Smooth muscle cell (in vitro differentiated cells): ENCODE data around the gene ST8SIA4. TPM values are rescaled to one million over a fixed set of nuclear protein-coding genes. Genes with fewer than 3 reads are reported as not detected.
A peak's percentile ranks its signal among the peaks of the same experiment; 100 is the strongest.

ENCODE experiments used
- DNase-seq: peaks from one replicate; lab custom pipeline; 2025; ENCODE audit not compliant: unreplicated experiment; lab: John Stamatoyannopoulos, UW
- H2AFZ ChIP-seq: fragments of 200-600 bp; sonication (generic); 2 replicates; pipeline ENCODE4 v1.6.0; 2016; ENCODE audit warnings: antibody characterized with exemption, low read depth, mild to moderate bottlenecking
- H3F3A ChIP-seq: fragments of 200-600 bp; sonication (generic); 2 replicates; pipeline ENCODE4 v1.6.0; 2017; ENCODE audit warnings: antibody characterized with exemption, low read depth
- H3K27ac ChIP-seq: fragments of 200-600 bp; sonication (generic); 2 replicates; pipeline ENCODE4 v1.5.1; 2016; ENCODE audit warnings: low read depth, mild to moderate bottlenecking
- H3K27me3 ChIP-seq: fragments of 200-600 bp; sonication (generic); 2 replicates; pipeline ENCODE4 v1.6.1; 2016; ENCODE audit warnings: low read depth, mild to moderate bottlenecking
- H3K36me3 ChIP-seq: fragments of 200-600 bp; sonication (generic); 2 replicates; pipeline ENCODE4 v1.5.1; 2016; ENCODE audit warnings: low read depth
- H3K4me1 ChIP-seq: fragments of 200-600 bp; sonication (generic); 2 replicates; pipeline ENCODE4 v1.5.1; 2016; ENCODE audit warnings: low read depth
- H3K4me2 ChIP-seq: fragments of 200-600 bp; sonication (generic); 2 replicates; pipeline ENCODE4 v1.6.0; 2016; ENCODE audit warnings: mild to moderate bottlenecking
- H3K4me3 ChIP-seq: fragments of 200-600 bp; sonication (generic); 2 replicates; pipeline ENCODE4 v1.5.1; 2016; ENCODE audit warnings: mild to moderate bottlenecking
- H3K79me2 ChIP-seq: fragments of 200-600 bp; sonication (generic); 2 replicates; pipeline ENCODE4 v1.6.0; 2016; ENCODE audit warnings: low read depth, mild to moderate bottlenecking
- H3K9ac ChIP-seq: fragments of 200-600 bp; sonication (generic); 2 replicates; pipeline ENCODE4 v1.6.0; 2016; ENCODE audit warnings: low read depth
- H3K9me3 ChIP-seq: fragments of 200-600 bp; sonication (generic); replicated peaks from 2 replicates; pipeline ENCODE4 v1.5.1; 2016; ENCODE audit warnings: low read depth
- H4K20me1 ChIP-seq: fragments of 200-600 bp; sonication (generic); 2 replicates; pipeline ENCODE4 v1.6.0; 2016; ENCODE audit warnings: low read depth
- WGBS: methylation state at CpG from one replicate; pipeline ENCODE4 v1.1.7; 2016; ENCODE audit warnings: low lambda C conversion rate; 5-methylcytosine and 5-hydroxymethylcytosine counted together
- polyA plus RNA-seq: library from polyadenylated mRNA; unstranded; fragments of >200 nt; fragmentation: Nextera tagmentation; extraction: Ambion mirVana; gene quantifications from 2 replicates; pipeline ENCODE4 v1.2.1, GENCODE V29; 2016
- total RNA-seq: library from RNA; depleted of rRNA; stranded (reverse); fragments of >200 nt; gene quantifications from 2 replicates; pipeline ENCODE4 v1.2.3, GENCODE V29; 2014
- TF ChIP-seq, protein P1 (sequence below): fragments of 200-600 bp; sonication (generic); IDR thresholded peaks from 2 replicates; pipeline ENCODE4 v1.5.1; 2017; ENCODE audit warnings: borderline replicate concordance, mild to moderate bottlenecking, antibody characterized with exemption; ENCODE audit not compliant: insufficient read depth, poor library complexity, severe bottlenecking

Gene ST8SIA4
- total and polyA plus RNA-seq, 2 experiments from 2014 or later: 35.0 to 53.6 TPM

DNA sequence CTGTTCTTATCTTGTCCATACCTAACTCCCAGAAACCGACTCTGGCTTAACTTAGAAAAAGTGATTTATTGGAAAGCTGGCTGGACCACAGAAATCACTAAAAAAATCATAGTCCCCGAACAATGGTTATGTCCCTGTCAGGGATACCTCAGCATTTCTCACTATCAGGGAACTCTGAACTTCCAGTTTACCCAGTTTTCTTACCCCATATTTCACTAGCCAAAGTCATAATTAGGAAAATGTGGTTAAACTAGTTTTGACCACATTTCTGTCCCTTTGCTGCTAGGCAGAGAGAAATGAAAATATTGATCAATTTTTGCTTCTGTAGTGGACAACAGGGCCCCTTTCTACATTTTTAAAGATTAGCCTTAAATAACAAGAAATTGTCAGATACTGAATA, 38.2 kb downstream of the ST8SIA4 start:
- no peaks in the 10 kb centered on the region for H4K20me1 ChIP-seq
- 78% methylated on average over 2 of the region's 2 CpGs for WGBS
- DNase-seq: no peak
- no peaks in the 10 kb centered on the region for H3K4me1 ChIP-seq
- no peaks in the 10 kb centered on the region for H3K9me3 ChIP-seq
- H3F3A ChIP-seq: no peaks in the 10 kb centered on the region
- H3K27me3 ChIP-seq: no peaks in the 10 kb centered on the region
- TF ChIP-seq, protein P1, sequence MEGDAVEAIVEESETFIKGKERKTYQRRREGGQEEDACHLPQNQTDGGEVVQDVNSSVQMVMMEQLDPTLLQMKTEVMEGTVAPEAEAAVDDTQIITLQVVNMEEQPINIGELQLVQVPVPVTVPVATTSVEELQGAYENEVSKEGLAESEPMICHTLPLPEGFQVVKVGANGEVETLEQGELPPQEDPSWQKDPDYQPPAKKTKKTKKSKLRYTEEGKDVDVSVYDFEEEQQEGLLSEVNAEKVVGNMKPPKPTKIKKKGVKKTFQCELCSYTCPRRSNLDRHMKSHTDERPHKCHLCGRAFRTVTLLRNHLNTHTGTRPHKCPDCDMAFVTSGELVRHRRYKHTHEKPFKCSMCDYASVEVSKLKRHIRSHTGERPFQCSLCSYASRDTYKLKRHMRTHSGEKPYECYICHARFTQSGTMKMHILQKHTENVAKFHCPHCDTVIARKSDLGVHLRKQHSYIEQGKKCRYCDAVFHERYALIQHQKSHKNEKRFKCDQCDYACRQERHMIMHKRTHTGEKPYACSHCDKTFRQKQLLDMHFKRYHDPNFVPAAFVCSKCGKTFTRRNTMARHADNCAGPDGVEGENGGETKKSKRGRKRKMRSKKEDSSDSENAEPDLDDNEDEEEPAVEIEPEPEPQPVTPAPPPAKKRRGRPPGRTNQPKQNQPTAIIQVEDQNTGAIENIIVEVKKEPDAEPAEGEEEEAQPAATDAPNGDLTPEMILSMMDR: no peak
- H2AFZ ChIP-seq: no peak overlapping the region
- no peak overlapping the region for H3K9ac ChIP-seq
- peak overlapping the region; percentile 7 for H3K27ac ChIP-seq
- H3K36me3 ChIP-seq: no peaks in the 10 kb centered on the region
- H3K79me2 ChIP-seq: no peaks in the 10 kb centered on the region
- no peak overlapping the region for H3K4me2 ChIP-seq
- H3K4me3 ChIP-seq: no peak overlapping the region

DNA sequence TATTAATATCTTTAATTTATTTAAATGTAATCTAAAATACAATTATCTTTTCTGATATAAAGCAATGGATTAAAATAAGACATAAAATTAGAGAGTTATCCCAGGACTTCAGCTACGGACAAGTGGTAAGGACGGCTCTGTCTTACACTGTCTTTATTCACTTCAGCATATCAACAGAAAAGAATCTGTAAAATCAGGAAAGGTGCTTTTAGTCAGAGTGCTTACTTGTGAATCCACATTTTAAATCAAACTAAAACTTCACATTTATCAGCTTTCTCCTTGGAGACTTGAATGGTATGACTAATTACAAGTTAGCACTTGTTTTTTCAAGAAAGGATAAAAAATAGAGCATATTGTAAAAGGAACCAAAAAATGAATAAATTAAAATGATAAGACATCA, 39.3 kb downstream of the ST8SIA4 start:
- H3K27ac ChIP-seq: peak overlapping the region; percentile 7
- H4K20me1 ChIP-seq: no peaks in the 10 kb centered on the region
- TF ChIP-seq, protein P1: no peak
- no peak overlapping the region for H2AFZ ChIP-seq
- no peaks in the 10 kb centered on the region for H3K27me3 ChIP-seq
- H3K4me3 ChIP-seq: no peak overlapping the region
- WGBS: 95% methylated on average over 2 of the region's 2 CpGs
- H3K9ac ChIP-seq: no peak overlapping the region
- no peaks in the 10 kb centered on the region for H3K9me3 ChIP-seq
- H3K36me3 ChIP-seq: no peaks in the 10 kb centered on the region
- DNase-seq: no peak
- no peaks in the 10 kb centered on the region for H3K4me1 ChIP-seq
- no peak overlapping the region for H3K4me2 ChIP-seq
- H3K79me2 ChIP-seq: no peaks in the 10 kb centered on the region
- H3F3A ChIP-seq: peaks cover 3% of the 10 kb centered on the region

DNA sequence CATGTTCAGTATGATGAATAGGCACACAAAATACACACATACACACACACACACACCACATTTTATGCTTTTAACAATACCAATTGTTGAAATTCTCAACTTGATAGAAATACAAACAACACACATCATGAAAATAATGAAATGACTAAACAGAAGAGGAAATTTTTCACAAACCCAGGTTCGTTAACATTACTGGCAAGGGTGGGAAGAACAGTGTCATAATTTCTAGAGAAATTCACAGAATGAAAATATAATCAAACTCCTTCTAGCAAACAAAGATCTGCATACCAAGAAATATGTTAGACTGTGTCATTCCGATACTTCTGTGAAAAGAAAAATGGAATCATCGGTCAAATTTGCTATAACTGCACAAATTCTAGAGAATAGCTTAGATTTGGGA, 41.9 kb downstream of the ST8SIA4 start:
- H3K9ac ChIP-seq: no peak overlapping the region
- WGBS: 98% methylated on average over 3 of the region's 3 CpGs
- no peaks in the 10 kb centered on the region for H3K9me3 ChIP-seq
- H3K36me3 ChIP-seq: no peaks in the 10 kb centered on the region
- H3K27me3 ChIP-seq: no peaks in the 10 kb centered on the region
- DNase-seq: no peak
- TF ChIP-seq, protein P1: no peak
- no peak overlapping the region for H3K27ac ChIP-seq
- no peak overlapping the region for H3K4me2 ChIP-seq
- H3K79me2 ChIP-seq: no peaks in the 10 kb centered on the region
- peaks cover 6% of the 10 kb centered on the region for H3F3A ChIP-seq
- H2AFZ ChIP-seq: no peak overlapping the region
- no peak overlapping the region for H3K4me3 ChIP-seq
- H4K20me1 ChIP-seq: no peaks in the 10 kb centered on the region
- H3K4me1 ChIP-seq: no peaks in the 10 kb centered on the region

DNA sequence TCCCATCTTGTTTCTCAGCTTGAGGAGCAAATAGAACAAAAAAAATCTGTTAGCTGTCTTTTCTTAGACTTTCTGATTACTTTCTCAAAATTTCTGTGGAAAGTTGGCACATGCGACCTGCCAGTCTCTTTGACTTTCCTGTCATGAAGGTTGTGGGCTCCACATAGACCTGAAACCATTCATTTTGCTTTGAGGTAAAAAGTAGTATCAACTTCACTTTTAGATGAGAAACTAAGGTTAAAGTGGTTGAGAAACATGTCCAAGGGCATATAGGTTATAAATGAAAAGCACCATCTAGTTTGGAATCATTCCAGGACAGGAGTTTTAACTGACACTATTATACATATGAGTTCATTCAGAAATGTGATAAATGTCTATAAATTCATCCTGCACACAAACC, 42.7 kb downstream of the ST8SIA4 start:
- TF ChIP-seq, protein P1: no peak
- Histone ChIP-seq H3K9me3 (no peaks in the 10 kb centered on the region), H3F3A (peaks cover 6% of the 10 kb centered on the region), H3K36me3 (peaks cover 4% of the 10 kb centered on the region), H3K27me3 (no peaks in the 10 kb centered on the region), H3K4me1 (no peaks in the 10 kb centered on the region), H3K4me2 (no peak overlapping the region), H4K20me1 (no peaks in the 10 kb centered on the region), H3K4me3 (no peak overlapping the region), H3K79me2 (no peaks in the 10 kb centered on the region), H2AFZ (no peak overlapping the region), H3K9ac (no peak overlapping the region), H3K27ac (no peak overlapping the region)
- WGBS: 100% methylated on average over 1 of the region's 1 CpG
- DNase-seq: no peak
